ENCODE data around the gene HID1. TPM values are rescaled to one million over a fixed set of nuclear protein-coding genes. Genes with fewer than 3 reads are reported as not detected.

The HID1 gene
- total and polyA plus RNA-seq, 2 experiments from 2014 or later, result 8.7 to 10.9 TPM

DNA sequence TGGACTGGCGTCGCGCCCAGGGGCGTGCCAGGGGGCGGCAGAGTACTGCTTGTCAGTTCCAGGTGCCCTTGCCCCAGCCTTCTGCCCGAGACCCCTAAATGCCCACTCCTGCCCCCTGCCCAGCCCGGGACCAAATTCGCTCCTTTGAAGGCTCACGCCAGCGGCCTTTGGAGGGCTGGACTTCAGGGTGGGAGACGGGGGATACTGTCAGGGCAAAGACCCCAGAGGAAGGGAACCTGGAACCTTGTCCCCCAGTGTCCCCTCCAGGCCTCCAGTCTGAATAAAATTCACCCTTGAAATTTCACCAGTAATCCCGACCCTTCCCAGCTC is 36.1 kb downstream of the HID1 start (continued):
- TF ChIP-seq, protein P1, sequence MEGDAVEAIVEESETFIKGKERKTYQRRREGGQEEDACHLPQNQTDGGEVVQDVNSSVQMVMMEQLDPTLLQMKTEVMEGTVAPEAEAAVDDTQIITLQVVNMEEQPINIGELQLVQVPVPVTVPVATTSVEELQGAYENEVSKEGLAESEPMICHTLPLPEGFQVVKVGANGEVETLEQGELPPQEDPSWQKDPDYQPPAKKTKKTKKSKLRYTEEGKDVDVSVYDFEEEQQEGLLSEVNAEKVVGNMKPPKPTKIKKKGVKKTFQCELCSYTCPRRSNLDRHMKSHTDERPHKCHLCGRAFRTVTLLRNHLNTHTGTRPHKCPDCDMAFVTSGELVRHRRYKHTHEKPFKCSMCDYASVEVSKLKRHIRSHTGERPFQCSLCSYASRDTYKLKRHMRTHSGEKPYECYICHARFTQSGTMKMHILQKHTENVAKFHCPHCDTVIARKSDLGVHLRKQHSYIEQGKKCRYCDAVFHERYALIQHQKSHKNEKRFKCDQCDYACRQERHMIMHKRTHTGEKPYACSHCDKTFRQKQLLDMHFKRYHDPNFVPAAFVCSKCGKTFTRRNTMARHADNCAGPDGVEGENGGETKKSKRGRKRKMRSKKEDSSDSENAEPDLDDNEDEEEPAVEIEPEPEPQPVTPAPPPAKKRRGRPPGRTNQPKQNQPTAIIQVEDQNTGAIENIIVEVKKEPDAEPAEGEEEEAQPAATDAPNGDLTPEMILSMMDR (conservative IDR thresholded peaks at IDR 0.05; ENCODE audit: low read depth in 2 of 2), result peak in 1 of 2 experiments; percentile 36; a peak in 2 of 4 replicates
- TF ChIP-seq ZNF114 (CRISPR knock-in tag; IDR thresholded peaks at IDR 0.05), result no peak

DNA sequence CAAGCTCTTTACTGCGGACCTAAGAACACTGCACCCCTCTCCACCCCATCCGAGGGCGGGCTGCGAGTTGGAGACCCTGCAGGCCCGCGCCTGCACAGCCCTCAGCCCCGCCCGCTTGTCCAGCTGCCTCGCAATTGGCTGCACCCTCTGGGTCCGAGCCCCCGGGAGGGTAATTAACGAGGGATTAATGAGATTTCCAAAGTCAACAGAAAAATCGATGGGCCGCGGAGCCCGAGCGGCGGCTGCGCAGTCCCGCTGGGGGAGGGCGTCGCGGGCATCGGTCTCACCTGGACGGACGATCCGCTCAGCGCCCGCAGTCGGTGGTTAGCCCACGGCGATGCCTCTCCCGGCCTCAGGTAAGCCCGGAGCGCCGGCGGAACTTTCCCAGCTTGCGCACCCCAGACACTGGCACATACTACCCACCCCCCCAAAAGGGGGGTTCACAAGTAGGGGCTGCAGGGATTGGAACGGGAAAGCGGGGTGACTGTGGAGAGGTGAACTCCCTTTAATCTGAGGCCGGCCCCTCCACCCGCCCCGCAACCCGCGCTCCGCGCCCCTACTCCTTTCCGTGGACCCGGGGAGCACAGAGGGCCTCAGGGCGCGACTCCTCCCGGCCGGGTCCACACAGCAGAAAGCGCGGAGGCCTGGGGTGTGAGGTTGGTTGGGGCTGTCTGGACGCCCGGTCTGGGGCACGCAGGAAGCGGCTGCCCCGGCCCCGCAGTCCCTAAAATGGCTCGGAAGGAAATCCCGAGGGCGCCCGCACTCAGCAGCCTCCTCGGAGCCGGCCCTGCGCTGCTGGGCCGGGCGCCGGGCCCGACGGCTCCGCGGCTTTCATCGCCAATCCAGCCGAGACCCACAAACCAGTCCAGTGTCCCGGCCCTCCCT is 36.7 kb downstream of the HID1 start, which contains the start of gene OTOP3:
TSS of gene OTOP3 (plus strand) at position 314 of the 885 bp plus-strand sequence. CDS start at position 338, 24 bp downstream.
- Histone ChIP-seq H2AFZ (peak within 1 kb of the TSS; percentile 94), H3K4me3 (peak within 1 kb of the TSS; percentile 58), H3K27me3 (ENCODE audit: insufficient read depth) (peaks cover 77% of the 10 kb centered on the region), H4K20me1 (replicated peaks; ENCODE audit: insufficient read depth) (no peaks in the 10 kb centered on the region), H3K27ac (ENCODE audit: low read depth) (no peak within 1 kb of the TSS), H3K4me1 (ENCODE audit: insufficient read depth) (no peaks in the 10 kb centered on the region), H3K9me2 (ENCODE audit: insufficient read depth) (no peaks in the 10 kb centered on the region), H3K36me3 (ENCODE audit: insufficient read depth) (no peaks in the 10 kb centered on the region), H3F3A (replicated peaks; ENCODE audit: low read depth) (no peaks in the 10 kb centered on the region), H3K79me2 (replicated peaks; ENCODE audit: insufficient read depth) (no peaks in the 10 kb centered on the region), H3K4me2 (peak within 1 kb of the TSS; percentile 81)
- TF ChIP-seq EZH2 (IDR thresholded peaks at IDR 0.05; ENCODE audit: low read depth, unreplicated experiment) (peak; percentile 68), EZH2phosphoT487 (IDR thresholded peaks at IDR 0.05; ENCODE audit: unreplicated experiment) (no peak)
- TF ChIP-seq, protein P2, sequence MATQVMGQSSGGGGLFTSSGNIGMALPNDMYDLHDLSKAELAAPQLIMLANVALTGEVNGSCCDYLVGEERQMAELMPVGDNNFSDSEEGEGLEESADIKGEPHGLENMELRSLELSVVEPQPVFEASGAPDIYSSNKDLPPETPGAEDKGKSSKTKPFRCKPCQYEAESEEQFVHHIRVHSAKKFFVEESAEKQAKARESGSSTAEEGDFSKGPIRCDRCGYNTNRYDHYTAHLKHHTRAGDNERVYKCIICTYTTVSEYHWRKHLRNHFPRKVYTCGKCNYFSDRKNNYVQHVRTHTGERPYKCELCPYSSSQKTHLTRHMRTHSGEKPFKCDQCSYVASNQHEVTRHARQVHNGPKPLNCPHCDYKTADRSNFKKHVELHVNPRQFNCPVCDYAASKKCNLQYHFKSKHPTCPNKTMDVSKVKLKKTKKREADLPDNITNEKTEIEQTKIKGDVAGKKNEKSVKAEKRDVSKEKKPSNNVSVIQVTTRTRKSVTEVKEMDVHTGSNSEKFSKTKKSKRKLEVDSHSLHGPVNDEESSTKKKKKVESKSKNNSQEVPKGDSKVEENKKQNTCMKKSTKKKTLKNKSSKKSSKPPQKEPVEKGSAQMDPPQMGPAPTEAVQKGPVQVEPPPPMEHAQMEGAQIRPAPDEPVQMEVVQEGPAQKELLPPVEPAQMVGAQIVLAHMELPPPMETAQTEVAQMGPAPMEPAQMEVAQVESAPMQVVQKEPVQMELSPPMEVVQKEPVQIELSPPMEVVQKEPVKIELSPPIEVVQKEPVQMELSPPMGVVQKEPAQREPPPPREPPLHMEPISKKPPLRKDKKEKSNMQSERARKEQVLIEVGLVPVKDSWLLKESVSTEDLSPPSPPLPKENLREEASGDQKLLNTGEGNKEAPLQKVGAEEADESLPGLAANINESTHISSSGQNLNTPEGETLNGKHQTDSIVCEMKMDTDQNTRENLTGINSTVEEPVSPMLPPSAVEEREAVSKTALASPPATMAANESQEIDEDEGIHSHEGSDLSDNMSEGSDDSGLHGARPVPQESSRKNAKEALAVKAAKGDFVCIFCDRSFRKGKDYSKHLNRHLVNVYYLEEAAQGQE (IDR thresholded peaks at IDR 0.05; ENCODE audit: unreplicated experiment), result peak; percentile 37
- peak within 1 kb of the TSS; percentile 64 for H3K4me3 Mint-ChIP-seq
- H3K27me3 Mint-ChIP-seq (ENCODE audit: insufficient read depth, low read depth, poor library complexity), result peaks cover 60% of the 10 kb centered on the region
- no peak within 1 kb of the TSS for H3K27ac Mint-ChIP-seq
- no peaks in the 10 kb centered on the region for H3K9me3 Mint-ChIP-seq
- peaks cover 9% of the 10 kb centered on the region; the same call in 2 of the 3 replicates for H3K4me1 Mint-ChIP-seq
- ATAC-seq (peak; percentile 69), DNase-seq (ENCODE audit: low spot score) (peak; percentile 65)
- no peaks in the 10 kb centered on the region for H3K36me3 Mint-ChIP-seq (ENCODE audit: low read depth)

DNA sequence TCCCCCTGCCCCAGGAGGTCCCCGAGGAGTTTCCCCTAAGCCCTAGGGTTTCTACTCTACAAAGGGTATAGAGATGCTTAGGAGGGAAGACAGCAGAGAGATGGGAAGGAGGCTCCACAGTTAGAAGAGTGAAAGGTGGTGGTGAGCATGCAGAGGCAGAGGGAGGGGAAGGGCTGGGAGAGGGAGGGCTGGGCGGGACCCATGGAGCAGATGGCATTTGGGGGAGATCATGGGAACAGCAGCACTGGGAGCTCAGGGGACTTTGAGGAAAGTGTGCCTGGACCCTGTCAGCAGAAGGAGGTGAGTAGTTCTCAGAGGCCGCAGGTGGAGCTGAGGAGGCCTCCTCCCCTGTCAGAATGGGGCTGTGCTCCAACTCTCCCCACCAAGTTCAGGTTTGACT is 37.5 kb downstream of the HID1 start:
- Histone ChIP-seq H3K27ac (ENCODE audit: low read depth) (no peak overlapping the region), H3K79me2 (replicated peaks; ENCODE audit: insufficient read depth) (no peaks in the 10 kb centered on the region), H2AFZ (peak overlapping the region; percentile 94), H3K4me3 (peak overlapping the region; percentile 58), H3K27me3 (ENCODE audit: insufficient read depth) (peaks cover 78% of the 10 kb centered on the region), H3K36me3 (ENCODE audit: insufficient read depth) (no peaks in the 10 kb centered on the region), H3F3A (replicated peaks; ENCODE audit: low read depth) (no peaks in the 10 kb centered on the region), H3K4me2 (peak overlapping the region; percentile 81), H3K4me1 (ENCODE audit: insufficient read depth) (no peaks in the 10 kb centered on the region), H4K20me1 (replicated peaks; ENCODE audit: insufficient read depth) (no peaks in the 10 kb centered on the region), H3K9me2 (ENCODE audit: insufficient read depth) (no peaks in the 10 kb centered on the region)
- Mint-ChIP-seq H3K4me3 (peak overlapping the region; percentile 64), H3K27ac (no peak overlapping the region), H3K9me3 (no peaks in the 10 kb centered on the region), H3K27me3 (ENCODE audit: insufficient read depth, low read depth, poor library complexity) (peaks cover 62% of the 10 kb centered on the region), H3K36me3 (ENCODE audit: low read depth) (no peaks in the 10 kb centered on the region), H3K4me1 (peaks cover 9% of the 10 kb centered on the region; the same call in 2 of the 3 replicates)
- no peak for DNase-seq (ENCODE audit: low spot score)
- ATAC-seq, result peak; percentile 13
- no peak for TF ChIP-seq EZH2 (IDR thresholded peaks at IDR 0.05; ENCODE audit: low read depth, unreplicated experiment)
- TF ChIP-seq POLR2AphosphoS5 (IDR thresholded peaks at IDR 0.05; ENCODE audit: low read depth), result no peak
- TF ChIP-seq, protein P1 (conservative IDR thresholded peaks at IDR 0.05; ENCODE audit: low read depth in 2 of 2), result no peak
- no peak for TF ChIP-seq JUNB (IDR thresholded peaks at IDR 0.05; ENCODE audit: unreplicated experiment)
- TF ChIP-seq EZH2phosphoT487 (IDR thresholded peaks at IDR 0.05; ENCODE audit: unreplicated experiment), result no peak
- TF ChIP-seq ZNF114 (CRISPR knock-in tag; IDR thresholded peaks at IDR 0.05), result no peak
- TF ChIP-seq ZNF331 (CRISPR knock-in tag; IDR thresholded peaks at IDR 0.05; ENCODE audit: low read depth), result no peak
- TF ChIP-seq CREB1 (CRISPR knock-in tag; IDR thresholded peaks at IDR 0.05; ENCODE audit: low read depth), result no peak

Measured in GM23338 (cell line).